ENCODE measurements around the gene CCDC15.

Gene CCDC15

DNA sequence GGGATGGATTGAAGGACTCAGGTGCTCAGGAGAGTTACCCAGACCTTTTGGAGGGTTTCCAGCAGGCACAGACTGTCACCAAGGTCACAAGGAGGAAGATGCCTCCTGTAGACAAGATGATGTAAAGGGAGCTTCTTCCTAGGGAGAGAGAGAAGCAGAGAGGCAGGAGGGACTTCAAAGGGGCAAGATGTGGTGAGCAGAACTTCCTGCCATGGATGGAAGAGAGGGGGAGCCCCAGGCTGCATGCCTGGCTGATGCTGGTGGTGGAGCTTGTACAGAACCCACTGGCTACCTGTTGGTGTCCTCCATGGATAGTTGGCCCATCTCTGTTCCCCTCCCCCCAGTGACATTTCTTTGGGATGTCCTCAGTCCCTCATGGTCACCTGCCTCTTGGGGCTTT lies 30.7 kb upstream of the CCDC15 start:
- Histone ChIP-seq H3K27me3 (ENCODE audit: insufficient read depth, low read length, poor library complexity) (no peaks in the 10 kb centered on the region), H4K20me1 (ENCODE audit: insufficient read depth, low read length) (no peaks in the 10 kb centered on the region), H3K4me1 (ENCODE audit: insufficient read depth, low read length) (no peaks in the 10 kb centered on the region), H3K36me3 (ENCODE audit: insufficient read depth, low read length) (no peaks in the 10 kb centered on the region), H3K4me2 (ENCODE audit: insufficient read depth, low read length) (no peak overlapping the region), H3K79me2 (ENCODE audit: insufficient read depth, low read length) (no peaks in the 10 kb centered on the region), H3K9me3 (ENCODE audit: insufficient read depth, low read length, severe bottlenecking) (no peaks in the 10 kb centered on the region), H2AFZ (ENCODE audit: low read depth, low read length) (no peak overlapping the region), H3K9ac (ENCODE audit: low read depth, low read length) (no peak overlapping the region), H3K27ac (ENCODE audit: low read length) (no peak overlapping the region), H3K4me3 (ENCODE audit: low read depth in 1 of 2, low read length in 2 of 2) (no peak overlapping the region)
- DNase-seq (peak; percentile 52), ATAC-seq (ENCODE audit: insufficient read depth, low read depth) (peak; percentile 97)
- TF ChIP-seq EZH2 (IDR thresholded peaks at IDR 0.05; ENCODE audit: borderline replicate concordance, low read depth, low read length, severe bottlenecking), result no peak
- TF ChIP-seq, protein P1, sequence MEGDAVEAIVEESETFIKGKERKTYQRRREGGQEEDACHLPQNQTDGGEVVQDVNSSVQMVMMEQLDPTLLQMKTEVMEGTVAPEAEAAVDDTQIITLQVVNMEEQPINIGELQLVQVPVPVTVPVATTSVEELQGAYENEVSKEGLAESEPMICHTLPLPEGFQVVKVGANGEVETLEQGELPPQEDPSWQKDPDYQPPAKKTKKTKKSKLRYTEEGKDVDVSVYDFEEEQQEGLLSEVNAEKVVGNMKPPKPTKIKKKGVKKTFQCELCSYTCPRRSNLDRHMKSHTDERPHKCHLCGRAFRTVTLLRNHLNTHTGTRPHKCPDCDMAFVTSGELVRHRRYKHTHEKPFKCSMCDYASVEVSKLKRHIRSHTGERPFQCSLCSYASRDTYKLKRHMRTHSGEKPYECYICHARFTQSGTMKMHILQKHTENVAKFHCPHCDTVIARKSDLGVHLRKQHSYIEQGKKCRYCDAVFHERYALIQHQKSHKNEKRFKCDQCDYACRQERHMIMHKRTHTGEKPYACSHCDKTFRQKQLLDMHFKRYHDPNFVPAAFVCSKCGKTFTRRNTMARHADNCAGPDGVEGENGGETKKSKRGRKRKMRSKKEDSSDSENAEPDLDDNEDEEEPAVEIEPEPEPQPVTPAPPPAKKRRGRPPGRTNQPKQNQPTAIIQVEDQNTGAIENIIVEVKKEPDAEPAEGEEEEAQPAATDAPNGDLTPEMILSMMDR (IDR thresholded peaks at IDR 0.05; ENCODE audit: borderline replicate concordance, extremely low read depth, low read length, poor library complexity, severe bottlenecking), result peak; percentile 42

DNA sequence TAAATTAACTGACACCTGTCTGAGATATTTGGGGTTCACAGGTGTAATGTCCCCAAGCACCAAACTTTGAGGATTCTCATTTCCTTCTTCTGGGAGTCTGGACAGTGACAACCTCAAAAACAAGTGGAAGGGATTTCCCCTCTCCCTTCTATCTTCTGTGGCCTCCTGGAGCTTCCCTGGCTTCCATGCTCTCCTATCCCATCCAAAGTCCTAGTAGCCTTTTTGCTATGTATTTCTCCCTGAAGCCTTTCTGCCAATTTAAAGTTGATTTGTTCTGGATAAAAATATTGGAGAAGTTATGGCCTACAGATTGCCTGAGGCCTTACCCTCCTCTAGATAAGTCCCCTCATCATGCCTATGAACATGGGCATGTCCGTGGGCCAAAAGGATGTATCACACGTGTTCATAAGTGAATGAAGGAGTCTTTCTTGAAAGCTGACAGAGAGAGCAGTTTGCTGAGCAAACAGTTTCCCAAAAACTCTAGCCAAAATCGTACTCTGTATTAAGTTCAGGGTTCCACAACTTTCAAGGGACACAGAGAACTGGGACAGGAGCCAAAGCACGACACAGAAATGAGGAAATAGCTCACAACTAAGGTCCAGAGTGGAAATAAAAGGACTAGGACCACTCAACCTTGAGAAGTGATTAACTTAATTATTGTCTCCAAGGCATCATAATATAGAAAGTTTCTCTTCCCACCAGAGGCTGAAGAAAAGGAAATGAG lies 24.9 kb upstream of the CCDC15 start:
- Histone ChIP-seq H3K4me3 (ENCODE audit: low read depth in 1 of 2, low read length in 2 of 2) (no peak overlapping the region), H4K20me1 (ENCODE audit: insufficient read depth, low read length) (no peaks in the 10 kb centered on the region), H3K4me1 (ENCODE audit: insufficient read depth, low read length) (no peaks in the 10 kb centered on the region), H3K27ac (ENCODE audit: low read length) (no peak overlapping the region), H3K9me3 (ENCODE audit: insufficient read depth, low read length, severe bottlenecking) (no peaks in the 10 kb centered on the region), H3K79me2 (ENCODE audit: insufficient read depth, low read length) (no peaks in the 10 kb centered on the region), H3K4me2 (ENCODE audit: insufficient read depth, low read length) (no peak overlapping the region), H3K27me3 (ENCODE audit: insufficient read depth, low read length, poor library complexity) (no peaks in the 10 kb centered on the region), H2AFZ (ENCODE audit: low read depth, low read length) (no peak overlapping the region), H3K9ac (ENCODE audit: low read depth, low read length) (no peak overlapping the region), H3K36me3 (ENCODE audit: insufficient read depth, low read length) (no peaks in the 10 kb centered on the region)
- ATAC-seq (ENCODE audit: insufficient read depth, low read depth), result no peak
- no peak for DNase-seq
- no peak for TF ChIP-seq EZH2 (IDR thresholded peaks at IDR 0.05; ENCODE audit: borderline replicate concordance, low read depth, low read length, severe bottlenecking)
- TF ChIP-seq, protein P1 (IDR thresholded peaks at IDR 0.05; ENCODE audit: borderline replicate concordance, extremely low read depth, low read length, poor library complexity, severe bottlenecking), result no peak

DNA sequence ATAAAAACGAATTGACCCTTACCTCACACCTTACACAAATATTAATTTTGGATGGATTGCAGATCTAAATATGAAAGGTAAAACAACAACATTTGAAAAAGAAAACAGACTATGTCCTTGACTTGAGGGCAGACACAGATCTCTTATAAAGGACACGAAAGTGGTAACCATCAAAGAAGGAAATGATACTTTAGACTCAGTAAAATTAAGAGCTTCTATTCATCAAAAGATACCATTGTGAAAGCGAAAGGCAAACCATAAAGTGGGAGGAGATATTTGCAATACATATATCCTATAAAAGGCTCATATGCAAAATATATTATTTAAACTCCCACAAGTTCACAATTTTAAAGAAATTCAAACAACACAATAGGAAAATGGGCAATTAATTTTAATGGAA lies 23.2 kb upstream of the CCDC15 start:
- H3K27me3 ChIP-seq (ENCODE audit: insufficient read depth, low read length, poor library complexity), result peaks cover 5% of the 10 kb centered on the region
- no peak overlapping the region for H3K9ac ChIP-seq (ENCODE audit: low read depth, low read length)
- no peak for TF ChIP-seq EZH2 (IDR thresholded peaks at IDR 0.05; ENCODE audit: borderline replicate concordance, low read depth, low read length, severe bottlenecking)
- TF ChIP-seq, protein P1 (IDR thresholded peaks at IDR 0.05; ENCODE audit: borderline replicate concordance, extremely low read depth, low read length, poor library complexity, severe bottlenecking), result no peak
- no peak overlapping the region for H2AFZ ChIP-seq (ENCODE audit: low read depth, low read length)
- no peaks in the 10 kb centered on the region for H3K4me1 ChIP-seq (ENCODE audit: insufficient read depth, low read length)
- no peaks in the 10 kb centered on the region for H3K36me3 ChIP-seq (ENCODE audit: insufficient read depth, low read length)
- DNase-seq (no peak), ATAC-seq (ENCODE audit: insufficient read depth, low read depth) (no peak)
- no peak overlapping the region for H3K27ac ChIP-seq (ENCODE audit: low read length)
- H3K4me2 ChIP-seq (ENCODE audit: insufficient read depth, low read length), result no peak overlapping the region
- no peaks in the 10 kb centered on the region for H4K20me1 ChIP-seq (ENCODE audit: insufficient read depth, low read length)
- no peak overlapping the region for H3K4me3 ChIP-seq (ENCODE audit: low read depth in 1 of 2, low read length in 2 of 2)
- H3K79me2 ChIP-seq (ENCODE audit: insufficient read depth, low read length), result no peaks in the 10 kb centered on the region
- H3K9me3 ChIP-seq (ENCODE audit: insufficient read depth, low read length, severe bottlenecking), result no peaks in the 10 kb centered on the region
